ENCODE measurements around the gene PPP4R2. TPM values are rescaled to one million over a fixed set of nuclear protein-coding genes. Genes with fewer than 3 reads are reported as not detected.

PPP4R2 gene
- total and polyA plus RNA-seq, 2 donors (not counting 3 experiments of a cell fraction or from before 2014, with no cell fraction given): 6.5 to 74.4 TPM

- no TSS peak for BruUV-seq (replicated peaks)
- no peaks in the 10 kb centered on the region for H3K9me3 ChIP-seq (replicated peaks; ENCODE audit: control insufficient read depth, insufficient read depth, low read length)
- H3K27me3 ChIP-seq (ENCODE audit: control insufficient read depth in 2 of 2, insufficient read depth in 2 of 2, low read length in 2 of 2): no peaks in the 10 kb centered on the region
- DNase-seq (ENCODE audit: low read depth, low spot score) (no peak), FAIRE-seq (no peak)
- H2AFZ ChIP-seq (ENCODE audit: low read depth, low read length): no peak overlapping the region
- no peaks in the 10 kb centered on the region for H3K9me1 ChIP-seq (replicated peaks; ENCODE audit: control insufficient read depth, extremely low read depth, insufficient read depth, low read length)
- H3K36me3 ChIP-seq (ENCODE audit: control insufficient read depth in 2 of 2, extremely low read depth in 1 of 2, insufficient read depth in 2 of 2, low read length in 2 of 2): no peaks in the 10 kb centered on the region
- no peak overlapping the region for H3K4me3 ChIP-seq (replicated peaks in 1 of 3; ENCODE audit: insufficient read depth in 1 of 3, low read depth in 1 of 3, low read length in 3 of 3)
- no peaks in the 10 kb centered on the region for H3K79me2 ChIP-seq (ENCODE audit: control insufficient read depth, insufficient read depth, low read length)
- ChIA-PET CTCF (interaction anchor here (0.9 to 2.5 kb wide), 3 partner anchors 10 to 407 kb away, joined by 3 to 8 read pairs (median 4); no protein-coding TSS in a partner anchor), POLR2A (no interaction called here)
- dilution Hi-C loops (cut with MboI; ENCODE audit: extremely low pct_ligation_motif_present, low sequenced_read_pairs) (no loop called here), intact Hi-C loops (cut with micrococcal nuclease) (no loop called here)
- H3K4me1 ChIP-seq (ENCODE audit: control insufficient read depth, extremely low read depth, insufficient read depth, low read length): peaks cover 5% of the 10 kb centered on the region
- H4K20me1 ChIP-seq (replicated peaks; ENCODE audit: control insufficient read depth, extremely low read depth, insufficient read depth, low read length): no peaks in the 10 kb centered on the region
- TF ChIP-seq MYC (IDR thresholded peaks at IDR 0.05; ENCODE audit: low read depth, low read length) (no peak), JUN (IDR thresholded peaks at IDR 0.05; ENCODE audit: borderline replicate concordance, insufficient read depth, insufficient read length, low read depth) (no peak), POLR2A (IDR thresholded peaks at IDR 0.05; ENCODE audit: low read depth, low read length) (no peak), CTCF (IDR thresholded peaks at IDR 0.05; ENCODE audit: extremely low read depth in 1 of 2, insufficient read depth in 1 of 2, low read depth in 1 of 2, low read length in 2 of 2) (no peak), GATA2 (IDR thresholded peaks at IDR 0.05; ENCODE audit: insufficient read depth, insufficient read length, low read depth, low read length) (no peak), EZH2 (IDR thresholded peaks at IDR 0.05; ENCODE audit: borderline replicate concordance, low read depth, low read length, severe bottlenecking) (no peak), POLR2AphosphoS5 (IDR thresholded peaks at IDR 0.05; ENCODE audit: insufficient read depth, low read depth, low read length) (no peak), MAX (IDR thresholded peaks at IDR 0.05; ENCODE audit: insufficient read depth, insufficient read length) (no peak), FOS (IDR thresholded peaks at IDR 0.05; ENCODE audit: borderline replicate concordance, insufficient read depth, low read length) (no peak)
- no peak overlapping the region for H3K4me2 ChIP-seq (ENCODE audit: insufficient read depth, low read length)
- H3K9ac ChIP-seq (replicated peaks; ENCODE audit: extremely low read depth, insufficient read depth, low read length): no peak overlapping the region
- H3K27ac ChIP-seq (ENCODE audit: insufficient read depth, low read depth, low read length): no peak overlapping the region
Observed at GRCh38 chr3:73096169-73096568, 99.6 kb downstream of the PPP4R2 start.

Measured in endothelial cell of umbilical vein (primary cell).